Activated T-cell treated with anti-CD3 and anti-CD28 coated beads for 1 hour (primary cell): ENCODE measurements around the gene TMEM196.

Source experiments
- DNase-seq: peaks from one replicate; pipeline ENCODE4 v3.0.0-alpha.2; 2020; ENCODE audit warnings: low read depth

Gene TMEM196

GRCh38 chr7:19772841-19773760, at the start of gene TMEM196:
TSS of gene TMEM196 (minus strand) at chr7:19773617. CDS start at chr7:19772696, 921 bp downstream.
- no peak for DNase-seq

- DNase-seq, result no peak
Measured at GRCh38 chr7:19816128-19816527, 42.7 kb upstream of the TMEM196 start.

- no peak for DNase-seq
Measured at GRCh38 chr7:19815546-19815945, 42.1 kb upstream of the TMEM196 start.

GRCh38 chr7:19814776-19815175, 41.4 kb upstream of the TMEM196 start:
- DNase-seq, result no peak

DNA sequence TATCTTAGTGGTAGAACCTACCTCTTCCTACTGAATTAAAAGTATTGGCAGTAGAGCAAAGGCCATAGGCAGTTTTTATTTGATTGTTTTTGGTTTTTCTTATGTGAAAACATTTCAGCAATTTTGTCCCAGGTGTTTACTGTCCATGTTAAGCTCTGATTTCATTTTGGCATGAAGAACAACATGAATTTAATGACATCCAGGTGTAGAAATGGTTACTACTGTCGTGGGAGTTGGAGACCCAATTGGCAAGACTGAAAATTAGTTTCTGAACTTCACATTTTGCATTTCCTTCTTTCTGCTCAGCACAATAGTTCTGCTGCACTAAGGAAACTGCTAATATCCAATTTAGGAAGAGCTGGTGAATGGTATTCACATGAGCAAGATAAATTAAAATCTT, 38.0 kb upstream of the TMEM196 start:
- DNase-seq, result no peak

GRCh38 chr7:19798986-19799385, 25.6 kb upstream of the TMEM196 start:
- no peak for DNase-seq

DNA sequence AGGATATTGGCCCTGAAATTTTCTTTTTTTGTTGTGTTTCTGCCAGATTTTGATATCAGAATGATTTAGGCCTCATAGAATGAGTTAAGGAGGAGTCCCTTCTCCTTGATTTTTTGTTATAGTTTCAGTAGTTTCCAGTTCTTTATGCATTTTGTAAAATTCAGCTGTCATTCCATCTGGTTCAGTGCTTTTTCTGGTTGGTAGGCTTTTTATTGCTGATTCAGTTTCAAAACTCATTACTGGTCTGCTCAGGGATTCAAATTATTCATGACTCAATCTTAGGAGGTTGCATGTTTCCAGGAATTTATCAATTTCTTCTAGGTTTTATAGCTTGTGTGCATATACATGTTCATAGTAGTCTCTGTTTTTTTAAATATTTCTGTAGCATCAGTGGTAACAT, 10.1 kb upstream of the TMEM196 start:
- no peak for DNase-seq

DNA sequence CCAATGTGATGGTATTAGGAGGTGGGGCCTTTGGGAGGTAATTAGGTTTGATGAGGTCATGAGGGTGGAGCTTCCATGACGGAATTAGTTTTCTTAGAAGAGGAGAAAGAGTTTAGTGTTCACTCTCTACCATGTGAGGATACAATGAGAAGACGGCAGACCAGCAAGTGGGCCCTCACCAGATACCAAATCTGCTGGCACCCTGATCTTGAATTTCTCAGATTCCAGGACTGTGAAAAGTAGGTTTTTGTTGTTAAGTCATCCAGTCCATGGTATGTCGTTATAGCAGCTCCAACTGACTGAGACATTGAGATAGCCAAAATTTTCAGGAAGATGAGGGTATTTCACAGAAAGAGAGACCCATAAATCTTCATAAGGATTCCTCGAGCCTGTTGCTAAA, 3.6 kb upstream of the TMEM196 start:
- DNase-seq, result no peak

- no peak for DNase-seq
Measured at GRCh38 chr7:19775578-19775977, 2.2 kb upstream of the TMEM196 start.

GRCh38 chr7:19772306-19772705, 1.1 kb downstream of the TMEM196 start:
- no peak for DNase-seq

GRCh38 chr7:19762631-19763030, 10.8 kb downstream of the TMEM196 start:
- DNase-seq, result no peak

GRCh38 chr7:19754521-19755116, 18.8 kb downstream of the TMEM196 start:
- DNase-seq, result no peak

GRCh38 chr7:19752020-19752419, 21.4 kb downstream of the TMEM196 start:
- DNase-seq, result no peak

- no peak for DNase-seq
Measured at GRCh38 chr7:19749658-19750057, 23.8 kb downstream of the TMEM196 start.

- no peak for DNase-seq
Measured at GRCh38 chr7:19747740-19748339, 25.6 kb downstream of the TMEM196 start.

GRCh38 chr7:19744075-19744474, 29.3 kb downstream of the TMEM196 start:
- DNase-seq, result no peak

DNA sequence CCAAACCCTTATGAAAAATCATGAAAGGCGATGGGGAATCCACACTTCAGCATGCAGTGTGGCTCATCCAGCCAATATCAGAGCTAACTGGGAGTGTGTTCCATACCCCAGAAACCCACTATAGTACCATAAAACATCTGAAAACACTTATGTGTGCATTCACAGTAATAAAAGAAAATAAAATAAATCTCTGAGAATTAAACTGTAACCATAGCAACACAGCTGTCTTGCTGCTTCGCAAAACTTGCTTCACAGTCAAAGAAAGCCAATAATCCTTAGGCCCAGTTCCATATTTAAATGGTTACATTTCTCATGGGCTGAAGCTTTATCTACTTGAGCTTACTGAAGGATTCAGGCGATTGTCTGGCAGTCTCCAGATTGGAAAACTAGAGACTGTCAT, 44.7 kb downstream of the TMEM196 start:
- DNase-seq, result no peak

- no peak for DNase-seq
Measured at GRCh38 chr7:19725770-19726169, 47.6 kb downstream of the TMEM196 start.

- DNase-seq, result no peak
Measured at GRCh38 chr7:19715499-19715898, 57.9 kb downstream of the TMEM196 start.

- peak; percentile 30 for DNase-seq
Measured at GRCh38 chr7:19713676-19714075, 59.7 kb downstream of the TMEM196 start.

DNA sequence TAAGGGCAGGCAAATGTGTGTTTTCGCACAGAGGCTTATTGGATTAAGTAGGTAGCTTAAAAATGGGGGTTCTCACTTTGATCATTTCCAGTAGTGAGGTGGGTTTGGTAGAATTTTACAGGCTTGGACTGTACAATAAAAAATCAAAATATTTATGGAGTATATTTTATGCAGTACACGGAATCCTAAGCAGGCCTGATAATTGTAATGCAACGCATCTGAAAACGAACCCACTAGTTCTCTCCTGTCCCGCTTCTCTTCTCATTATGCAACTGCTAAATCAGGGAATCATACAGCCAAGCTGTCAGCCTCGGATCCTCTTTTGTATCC, 64.2 kb downstream of the TMEM196 start:
- DNase-seq, result no peak

DNA sequence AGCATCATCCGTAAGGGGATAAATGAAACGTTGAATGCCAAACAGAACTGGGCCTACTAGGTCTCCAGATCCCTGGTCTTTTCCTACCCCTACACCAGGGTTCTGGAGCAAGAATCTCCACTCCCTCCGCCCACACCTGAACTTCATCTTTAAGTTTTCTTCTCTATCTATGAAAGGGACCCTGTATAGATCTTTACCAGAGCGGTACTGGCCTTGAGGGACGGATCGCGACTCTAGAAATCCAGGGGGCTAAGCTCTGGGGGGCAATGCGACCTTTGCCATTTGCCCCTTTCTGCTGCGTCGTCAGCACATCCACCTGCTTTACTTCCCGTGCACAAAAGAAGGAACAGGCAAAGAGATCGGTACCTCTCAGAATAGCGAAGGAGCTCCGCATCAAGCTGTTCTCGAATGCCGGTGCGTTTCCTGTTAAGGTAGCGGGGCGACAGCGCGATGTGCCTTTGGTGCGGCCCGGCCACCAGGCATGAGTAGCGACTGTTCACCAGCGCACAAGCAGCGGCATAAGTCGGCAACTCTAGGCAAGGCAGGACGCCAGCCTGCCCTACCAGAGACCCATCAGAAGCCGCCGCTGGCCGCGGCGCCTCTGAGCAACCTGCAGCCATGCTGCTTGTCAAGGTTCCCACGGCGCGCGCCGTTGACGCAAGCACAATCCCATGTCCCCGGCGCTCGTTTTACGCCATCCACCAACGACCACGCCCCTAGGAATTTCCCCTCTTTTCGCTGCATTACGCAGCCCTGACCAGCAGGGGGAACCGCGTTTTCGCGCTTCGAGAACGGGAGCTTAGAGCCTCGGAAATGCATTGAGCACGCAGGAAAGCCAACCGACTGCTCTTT, 64.8 kb downstream of the TMEM196 start, which contains the start of gene POLR1F:
Gene POLR1F, minus strand, starts transcription at position 641 of the 852 bp plus-strand sequence. Its CDS starts 21 bp downstream, at position 620.
- DNase-seq, result peak; percentile 87
